CD4-positive, alpha-beta T cell treated with Interleukin-1 beta for 1 hour (primary cell): ENCODE measurements around the gene PFDN6.
"Not testable (repeated sequence)": the region's sequence is repeated elsewhere in the genome, so short reads cannot be mapped to it uniquely, and the experiment has no call there.

ENCODE experiments used
- DNase-seq, 2 donors: peaks; one replicate each; pipeline ENCODE4 v3.0.0-alpha.2; 2020 to 2022

The PFDN6 gene

GRCh38 chr6:33273924-33274902, 15.2 kb upstream of the PFDN6 start:
- DNase-seq = no peak

GRCh38 chr6:33275795-33276580, 13.4 kb upstream of the PFDN6 start:
- not testable (repeated sequence) for DNase-seq

GRCh38 chr6:33276581-33276863, 12.9 kb upstream of the PFDN6 start:
- no peak for DNase-seq

- DNase-seq = peak; percentile 77 to 81
Measured at GRCh38 chr6:33276864-33277662, 12.3 kb upstream of the PFDN6 start, which contains the start of gene B3GALT4. B3GALT4 (plus strand) TSS chr6:33277123; CDS start chr6:33277420, 297 bp downstream.

GRCh38 chr6:33277663-33278391, 11.6 kb upstream of the PFDN6 start:
- peak; percentile 40 for DNase-seq

- DNase-seq = no peak
Measured at GRCh38 chr6:33278392-33278741, 11.0 kb upstream of the PFDN6 start.

- DNase-seq = no peak
Measured at GRCh38 chr6:33278810-33279209, 10.6 kb upstream of the PFDN6 start.

- no peak for DNase-seq
Measured at GRCh38 chr6:33279257-33279695, 10.1 kb upstream of the PFDN6 start.

GRCh38 chr6:33279971-33280511, 9.4 kb upstream of the PFDN6 start:
- DNase-seq = peak in 1 of 2 donors; percentile 14

GRCh38 chr6:33280539-33280938, 8.9 kb upstream of the PFDN6 start:
- DNase-seq = no peak

GRCh38 chr6:33285214-33285613, 4.2 kb upstream of the PFDN6 start:
- not testable (repeated sequence) for DNase-seq

GRCh38 chr6:33286946-33287914, 2.2 kb upstream of the PFDN6 start:
- DNase-seq = no peak

GRCh38 chr6:33288141-33288920, 1.1 kb upstream of the PFDN6 start:
- no peak for DNase-seq

GRCh38 chr6:33289784-33290315, 449 bp downstream of the PFDN6 start:
- DNase-seq = no peak

GRCh38 chr6:33290459-33290858, 1.1 kb downstream of the PFDN6 start:
- no peak for DNase-seq

GRCh38 chr6:33292996-33293682, 3.7 kb downstream of the PFDN6 start:
- no peak for DNase-seq

GRCh38 chr6:33294086-33294823, 4.9 kb downstream of the PFDN6 start:
- no peak for DNase-seq
